SK-N-SH (cell line): ENCODE results near the gene LIPN.

Experiments
- FOXJ3 ChIP-seq: sonication (generic); formaldehyde crosslinking; IDR thresholded peaks from 2 replicates; pipeline ENCODE4 v1.5.1; 2020; ENCODE audit warnings: mild to moderate bottlenecking, missing genetic modification reagents
- FOXM1 ChIP-seq: IDR thresholded peaks from 2 replicates; pipeline ENCODE4 v1.4.0; 2012; ENCODE audit warnings: low read depth, mild to moderate bottlenecking
- NRF1 ChIP-seq: IDR thresholded peaks from 2 replicates; pipeline ENCODE4 v1.6.1; 2012; ENCODE audit warnings: low read depth, mild to moderate bottlenecking, low read length
- POLR2AphosphoS5 ChIP-seq: IDR thresholded peaks from 2 replicates; pipeline ENCODE4 v1.6.1; 2012; ENCODE audit warnings: low read depth, low read length
- REST ChIP-seq: IDR thresholded peaks from 2 replicates; pipeline ENCODE4 v1.6.1; 2012; ENCODE audit warnings: mild to moderate bottlenecking, low read depth, low read length, moderate library complexity
- RFX5 ChIP-seq: IDR thresholded peaks from 2 replicates; pipeline ENCODE4 v1.6.1; 2012; ENCODE audit warnings: mild to moderate bottlenecking, improper control_type of control experiment, low read length
- TAF1 ChIP-seq: IDR thresholded peaks from 2 replicates; pipeline ENCODE4 v1.6.1; 2012; ENCODE audit warnings: low read depth, mild to moderate bottlenecking, low read length, moderate library complexity, borderline replicate concordance
- USF2 ChIP-seq: fragments of 150-350 bp; IDR thresholded peaks from 2 replicates; pipeline ENCODE4 v1.6.1; 2017; ENCODE audit warnings: antibody characterized with exemption, low read length, low read depth, borderline replicate concordance
- YY1 ChIP-seq: IDR thresholded peaks from 2 replicates; pipeline ENCODE4 v1.4.0; 2012; ENCODE audit warnings: low read depth, mild to moderate bottlenecking
- TF ChIP-seq, protein P1 (sequence below): fragments of 200-600 bp; sonication (generic); IDR thresholded peaks from 2 replicates; pipeline ENCODE4 v1.6.1; 2017; ENCODE audit warnings: antibody characterized with exemption, mild to moderate bottlenecking, moderate library complexity
- TF ChIP-seq, protein P2 (sequence below): IDR thresholded peaks from 2 replicates; pipeline ENCODE4 v1.4.0; 2012; ENCODE audit warnings: low read depth

DNA sequence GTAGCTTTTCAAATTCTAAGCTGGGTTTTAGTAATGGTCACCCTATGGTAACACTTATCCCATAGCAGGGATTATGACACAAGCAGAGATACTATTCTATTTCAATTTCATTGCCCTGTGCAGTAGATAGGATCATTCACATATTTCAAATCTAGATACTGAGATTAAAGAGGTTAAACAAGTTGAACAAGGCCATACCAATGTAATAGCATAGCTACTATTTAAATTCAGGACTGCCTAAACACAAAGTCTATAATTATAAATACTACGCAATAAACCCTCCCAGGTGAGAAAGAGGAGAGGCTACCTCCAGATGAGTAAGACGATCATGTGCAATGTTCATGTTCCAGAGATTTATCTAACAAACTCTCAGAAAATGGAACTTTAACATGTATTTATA, 43.8 kb downstream of the LIPN start:
- TF ChIP-seq, protein P1, sequence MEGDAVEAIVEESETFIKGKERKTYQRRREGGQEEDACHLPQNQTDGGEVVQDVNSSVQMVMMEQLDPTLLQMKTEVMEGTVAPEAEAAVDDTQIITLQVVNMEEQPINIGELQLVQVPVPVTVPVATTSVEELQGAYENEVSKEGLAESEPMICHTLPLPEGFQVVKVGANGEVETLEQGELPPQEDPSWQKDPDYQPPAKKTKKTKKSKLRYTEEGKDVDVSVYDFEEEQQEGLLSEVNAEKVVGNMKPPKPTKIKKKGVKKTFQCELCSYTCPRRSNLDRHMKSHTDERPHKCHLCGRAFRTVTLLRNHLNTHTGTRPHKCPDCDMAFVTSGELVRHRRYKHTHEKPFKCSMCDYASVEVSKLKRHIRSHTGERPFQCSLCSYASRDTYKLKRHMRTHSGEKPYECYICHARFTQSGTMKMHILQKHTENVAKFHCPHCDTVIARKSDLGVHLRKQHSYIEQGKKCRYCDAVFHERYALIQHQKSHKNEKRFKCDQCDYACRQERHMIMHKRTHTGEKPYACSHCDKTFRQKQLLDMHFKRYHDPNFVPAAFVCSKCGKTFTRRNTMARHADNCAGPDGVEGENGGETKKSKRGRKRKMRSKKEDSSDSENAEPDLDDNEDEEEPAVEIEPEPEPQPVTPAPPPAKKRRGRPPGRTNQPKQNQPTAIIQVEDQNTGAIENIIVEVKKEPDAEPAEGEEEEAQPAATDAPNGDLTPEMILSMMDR, result no peak
- TF ChIP-seq REST, result no peak
- no peak for TF ChIP-seq TAF1
- no peak for TF ChIP-seq POLR2AphosphoS5
- TF ChIP-seq FOXJ3 (CRISPR knock-in tag), result no peak
- TF ChIP-seq RFX5, result no peak
- no peak for TF ChIP-seq YY1
- TF ChIP-seq USF2, result no peak
- TF ChIP-seq, protein P2, sequence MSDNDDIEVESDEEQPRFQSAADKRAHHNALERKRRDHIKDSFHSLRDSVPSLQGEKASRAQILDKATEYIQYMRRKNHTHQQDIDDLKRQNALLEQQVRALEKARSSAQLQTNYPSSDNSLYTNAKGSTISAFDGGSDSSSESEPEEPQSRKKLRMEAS, result no peak
- no peak for TF ChIP-seq FOXM1
- no peak for TF ChIP-seq NRF1
